ENCODE measurements around the gene TAS2R41. TPM values are rescaled to one million over a fixed set of nuclear protein-coding genes. Genes with fewer than 3 reads are reported as not detected.
"Not testable (repeated sequence)": the region's sequence is repeated elsewhere in the genome, so short reads cannot be mapped to it uniquely, and the experiment has no call there.

TAS2R41 gene
- total RNA-seq, 1 donor from 2014 or later, result not detected

DNA sequence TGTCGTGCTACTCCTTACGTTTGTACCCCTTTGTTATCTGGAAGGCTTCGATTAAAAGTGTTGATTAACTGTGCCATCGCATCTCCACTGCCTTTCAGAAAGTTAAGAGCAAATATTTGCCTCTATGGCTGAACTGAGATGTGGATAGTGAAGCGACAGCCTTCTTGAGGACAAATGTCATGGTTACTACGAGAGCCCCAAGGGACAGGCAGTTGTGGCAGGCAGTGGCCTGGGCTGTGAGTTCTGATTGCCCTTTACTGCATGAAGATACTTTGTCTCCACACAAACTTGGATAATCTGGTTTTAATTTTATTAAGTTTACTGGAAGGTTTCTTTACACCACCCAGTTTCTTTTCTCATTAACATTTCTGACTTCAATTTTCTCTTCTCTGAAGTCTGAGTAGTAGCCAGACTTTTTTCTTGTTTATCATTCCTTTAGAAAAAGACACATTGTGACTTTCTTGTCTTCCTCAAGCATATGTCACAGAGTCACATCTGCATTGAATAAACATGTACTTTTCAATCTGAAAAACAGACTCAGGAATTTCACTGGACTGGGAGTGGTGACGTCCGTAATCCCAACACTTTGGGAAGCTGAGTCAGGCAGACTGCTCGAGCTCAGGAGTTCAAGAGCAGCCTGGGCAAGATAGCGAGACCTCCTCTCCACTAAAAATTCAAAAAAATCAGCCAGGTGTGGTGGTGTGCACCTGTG lies 1.5 kb downstream of the TAS2R41 start:
- TF ChIP-seq, protein P1, sequence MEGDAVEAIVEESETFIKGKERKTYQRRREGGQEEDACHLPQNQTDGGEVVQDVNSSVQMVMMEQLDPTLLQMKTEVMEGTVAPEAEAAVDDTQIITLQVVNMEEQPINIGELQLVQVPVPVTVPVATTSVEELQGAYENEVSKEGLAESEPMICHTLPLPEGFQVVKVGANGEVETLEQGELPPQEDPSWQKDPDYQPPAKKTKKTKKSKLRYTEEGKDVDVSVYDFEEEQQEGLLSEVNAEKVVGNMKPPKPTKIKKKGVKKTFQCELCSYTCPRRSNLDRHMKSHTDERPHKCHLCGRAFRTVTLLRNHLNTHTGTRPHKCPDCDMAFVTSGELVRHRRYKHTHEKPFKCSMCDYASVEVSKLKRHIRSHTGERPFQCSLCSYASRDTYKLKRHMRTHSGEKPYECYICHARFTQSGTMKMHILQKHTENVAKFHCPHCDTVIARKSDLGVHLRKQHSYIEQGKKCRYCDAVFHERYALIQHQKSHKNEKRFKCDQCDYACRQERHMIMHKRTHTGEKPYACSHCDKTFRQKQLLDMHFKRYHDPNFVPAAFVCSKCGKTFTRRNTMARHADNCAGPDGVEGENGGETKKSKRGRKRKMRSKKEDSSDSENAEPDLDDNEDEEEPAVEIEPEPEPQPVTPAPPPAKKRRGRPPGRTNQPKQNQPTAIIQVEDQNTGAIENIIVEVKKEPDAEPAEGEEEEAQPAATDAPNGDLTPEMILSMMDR (IDR thresholded peaks at IDR 0.05; ENCODE audit: unreplicated experiment), result no peak
- Mint-ChIP-seq H3K4me1 (ENCODE audit: low read depth) (no peaks in the 10 kb centered on the region), H3K27me3 (no peaks in the 10 kb centered on the region), H3K4me3 (ENCODE audit: low read depth) (no peak overlapping the region), H3K27ac (no peak overlapping the region), H3K36me3 (ENCODE audit: insufficient read depth) (no peaks in the 10 kb centered on the region), H3K9me3 (ENCODE audit: low read depth) (peaks cover 4% of the 10 kb centered on the region)
- no peak for DNase-seq (ENCODE audit: low spot score, unreplicated experiment)

DNA sequence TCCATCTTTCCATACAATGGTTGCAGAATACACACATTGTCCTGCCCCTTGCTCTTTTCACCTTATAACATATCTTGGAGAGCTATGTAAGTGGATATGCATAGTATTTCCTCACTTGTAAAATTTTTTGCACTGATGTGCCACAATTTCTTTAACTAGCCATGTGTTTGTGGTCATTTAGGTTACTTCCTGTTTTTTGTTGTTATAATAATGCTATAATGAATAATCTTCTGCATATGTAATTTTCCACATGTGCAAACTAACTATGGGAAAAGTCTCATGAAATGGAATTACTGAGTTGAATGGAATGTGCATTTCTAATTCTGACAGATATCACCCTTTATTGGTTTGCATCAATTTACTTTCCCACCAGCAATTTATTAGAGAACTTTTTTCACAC lies 2.8 kb downstream of the TAS2R41 start:
- H3K9me3 Mint-ChIP-seq (ENCODE audit: low read depth), result no peaks in the 10 kb centered on the region
- TF ChIP-seq, protein P1 (IDR thresholded peaks at IDR 0.05; ENCODE audit: unreplicated experiment), result no peak
- H3K36me3 Mint-ChIP-seq (ENCODE audit: insufficient read depth), result no peaks in the 10 kb centered on the region

DNA sequence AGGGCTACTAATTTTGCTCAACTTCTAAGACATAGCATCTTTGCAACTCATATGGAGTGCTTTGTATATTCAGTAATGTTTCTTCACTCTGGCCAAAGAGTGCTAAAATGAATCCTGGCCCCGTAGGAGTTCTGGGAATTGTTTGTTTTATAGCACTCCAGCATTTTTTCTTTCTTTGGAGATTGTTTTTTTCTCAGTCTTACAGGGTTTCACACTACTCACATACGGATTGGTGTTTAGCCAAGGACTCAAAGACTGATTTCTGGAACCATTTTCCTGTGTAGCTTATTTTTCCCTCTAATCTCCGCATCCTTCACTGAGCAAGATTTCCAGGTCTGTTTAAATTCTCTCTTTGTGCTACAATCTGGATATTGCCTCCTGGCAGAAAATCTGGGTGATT lies 6.4 kb downstream of the TAS2R41 start:
- Mint-ChIP-seq H3K4me3 (ENCODE audit: low read depth) (no peak overlapping the region), H3K9me3 (ENCODE audit: low read depth) (no peaks in the 10 kb centered on the region), H3K27ac (no peak overlapping the region), H3K27me3 (no peaks in the 10 kb centered on the region), H3K36me3 (ENCODE audit: insufficient read depth) (no peaks in the 10 kb centered on the region), H3K4me1 (ENCODE audit: low read depth) (no peaks in the 10 kb centered on the region)
- DNase-seq (ENCODE audit: low spot score, unreplicated experiment), result no peak
- TF ChIP-seq, protein P1 (IDR thresholded peaks at IDR 0.05; ENCODE audit: unreplicated experiment), result no peak

More for the DNA sequence above, 2.8 kb downstream of the TAS2R41 start:
- Mint-ChIP-seq H3K4me3 (ENCODE audit: low read depth) (no peak overlapping the region), H3K27ac (no peak overlapping the region), H3K4me1 (ENCODE audit: low read depth) (no peaks in the 10 kb centered on the region), H3K27me3 (no peaks in the 10 kb centered on the region)
- no peak for DNase-seq (ENCODE audit: low spot score, unreplicated experiment)

DNA sequence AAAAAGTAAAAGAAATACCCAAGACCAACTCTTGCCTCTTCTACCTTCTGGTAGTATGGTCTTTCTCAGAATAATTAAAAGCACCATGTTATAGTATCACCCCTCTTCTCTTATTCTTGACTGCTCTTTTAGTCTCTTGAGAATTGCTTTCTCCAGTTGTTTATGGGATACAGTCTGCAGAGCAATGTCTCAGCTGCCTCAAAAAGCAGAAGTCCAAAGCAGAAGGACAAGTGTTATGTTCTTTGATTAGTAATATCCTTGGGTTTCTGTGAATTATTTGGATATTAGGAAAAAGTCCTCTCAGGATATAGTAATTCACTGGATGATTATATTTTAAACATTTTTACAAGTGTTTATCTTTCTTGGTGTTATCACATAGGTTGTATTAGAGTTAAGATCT lies 7.4 kb downstream of the TAS2R41 start:
- Mint-ChIP-seq H3K27me3 (no peaks in the 10 kb centered on the region), H3K4me3 (ENCODE audit: low read depth) (no peak overlapping the region), H3K9me3 (ENCODE audit: low read depth) (no peaks in the 10 kb centered on the region), H3K4me1 (ENCODE audit: low read depth) (no peaks in the 10 kb centered on the region), H3K36me3 (ENCODE audit: insufficient read depth) (no peaks in the 10 kb centered on the region), H3K27ac (no peak overlapping the region)
- TF ChIP-seq, protein P1 (IDR thresholded peaks at IDR 0.05; ENCODE audit: unreplicated experiment), result no peak
- DNase-seq (ENCODE audit: low spot score, unreplicated experiment), result no peak

DNA sequence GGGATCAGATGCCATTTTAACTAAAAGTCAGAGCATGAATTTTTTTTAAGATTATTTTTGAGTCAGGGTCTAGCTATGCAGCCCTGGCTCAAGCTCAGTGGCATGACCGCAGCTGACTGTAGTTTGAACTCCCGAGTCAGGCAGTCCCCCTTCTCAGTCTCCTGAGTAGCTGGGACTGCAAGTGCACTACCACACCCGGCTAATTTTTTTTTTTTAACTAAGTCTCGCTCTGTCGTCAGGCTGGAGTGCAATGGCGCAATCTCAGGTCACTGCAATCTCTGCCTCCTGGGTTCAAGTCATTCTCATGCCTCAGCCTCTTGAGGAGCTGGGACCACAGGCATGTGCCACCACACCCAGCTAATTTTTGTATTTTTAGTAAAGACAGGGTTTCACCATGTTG lies 7.8 kb downstream of the TAS2R41 start:
- no peaks in the 10 kb centered on the region for H3K4me1 Mint-ChIP-seq (ENCODE audit: low read depth)
- H3K9me3 Mint-ChIP-seq (ENCODE audit: low read depth), result no peaks in the 10 kb centered on the region
- H3K27ac Mint-ChIP-seq, result no peak overlapping the region
- no peak for DNase-seq (ENCODE audit: low spot score, unreplicated experiment)
- no peak overlapping the region for H3K4me3 Mint-ChIP-seq (ENCODE audit: low read depth)
- H3K36me3 Mint-ChIP-seq (ENCODE audit: insufficient read depth), result no peaks in the 10 kb centered on the region
- H3K27me3 Mint-ChIP-seq, result no peaks in the 10 kb centered on the region
- TF ChIP-seq, protein P1 (IDR thresholded peaks at IDR 0.05; ENCODE audit: unreplicated experiment), result no peak

DNA sequence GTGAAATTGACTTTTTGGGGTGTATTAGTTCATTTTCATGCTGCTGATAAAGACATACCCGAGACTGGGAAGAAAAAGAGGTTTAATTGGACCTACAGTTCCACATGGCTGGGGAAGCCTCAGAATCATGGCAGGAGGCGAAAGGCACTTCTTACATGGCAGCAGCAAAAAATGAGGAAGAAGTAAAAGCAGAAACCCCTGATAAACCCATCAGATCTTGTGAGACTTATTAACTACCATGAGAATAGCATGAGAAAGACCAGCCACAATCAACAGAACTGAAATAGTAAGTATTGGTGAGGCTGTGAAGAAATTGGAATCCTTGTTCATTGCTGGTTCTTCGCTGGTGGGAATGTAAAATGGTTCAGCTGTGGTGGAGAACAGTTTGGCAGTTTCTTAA lies 8.6 kb downstream of the TAS2R41 start:
- H3K27ac Mint-ChIP-seq; H3K9me3 Mint-ChIP-seq (ENCODE audit: low read depth); H3K4me1 Mint-ChIP-seq (ENCODE audit: low read depth); DNase-seq (ENCODE audit: low spot score, unreplicated experiment); H3K27me3 Mint-ChIP-seq; H3K36me3 Mint-ChIP-seq (ENCODE audit: insufficient read depth); H3K4me3 Mint-ChIP-seq (ENCODE audit: low read depth): not testable (repeated sequence)

Measured in progenitor cell of endocrine pancreas (in vitro differentiated cells).